ENCODE measurements around the gene BRINP2. TPM values are rescaled to one million over a fixed set of nuclear protein-coding genes. Genes with fewer than 3 reads are reported as not detected.

BRINP2 gene
- total RNA-seq, 1 experiment from 2014 or later = 0.24 TPM

- TF ChIP-seq CREB1 (CRISPR knock-in tag; IDR thresholded peaks at IDR 0.05) = no peak
- TF ChIP-seq E2F1 (CRISPR knock-in tag; IDR thresholded peaks at IDR 0.05) = no peak
- no peak for TF ChIP-seq SOX15 (CRISPR knock-in tag; IDR thresholded peaks at IDR 0.05)
- no peak for TF ChIP-seq PRRX2 (CRISPR knock-in tag; IDR thresholded peaks at IDR 0.05)
- TF ChIP-seq ZSCAN18 (CRISPR knock-in tag; IDR thresholded peaks at IDR 0.05) = no peak
- TF ChIP-seq ZNF219 (CRISPR knock-in tag; IDR thresholded peaks at IDR 0.05; ENCODE audit: borderline replicate concordance) = no peak
- no peak for TF ChIP-seq ZMAT4 (CRISPR knock-in tag; IDR thresholded peaks at IDR 0.05)
- no peak for TF ChIP-seq EMX1 (CRISPR knock-in tag; IDR thresholded peaks at IDR 0.05)
- no peak for TF ChIP-seq IRF2 (CRISPR knock-in tag; IDR thresholded peaks at IDR 0.05; ENCODE audit: borderline replicate concordance, low read depth)
- TF ChIP-seq FOXK1 (CRISPR knock-in tag; IDR thresholded peaks at IDR 0.05) = no peak
- no peak for TF ChIP-seq CTCF (IDR thresholded peaks at IDR 0.05)
- TF ChIP-seq ARID4B (CRISPR knock-in tag; IDR thresholded peaks at IDR 0.05; ENCODE audit: borderline replicate concordance) = no peak
- TF ChIP-seq ZNF396 (CRISPR knock-in tag; IDR thresholded peaks at IDR 0.05; ENCODE audit: borderline replicate concordance) = no peak
- TF ChIP-seq ETV6 (CRISPR knock-in tag; IDR thresholded peaks at IDR 0.05) = no peak
- TF ChIP-seq ZNF138 (CRISPR knock-in tag; conservative IDR thresholded peaks at IDR 0.05) = no peak
- no peak for TF ChIP-seq FOXP1 (CRISPR knock-in tag; IDR thresholded peaks at IDR 0.05; ENCODE audit: borderline replicate concordance)
- no peak for TF ChIP-seq GTF2I (CRISPR knock-in tag; conservative IDR thresholded peaks at IDR 0.05)
- no peak for TF ChIP-seq TEAD4 (CRISPR knock-in tag; IDR thresholded peaks at IDR 0.05)
- Mint-ChIP-seq H3K4me1 (peaks cover 11% of the 10 kb centered on the region), H3K36me3 (no peaks in the 10 kb centered on the region), H3K9me3 (no peaks in the 10 kb centered on the region), H3K27me3 (ENCODE audit: low read depth) (peaks cover 13% of the 10 kb centered on the region), H3K27ac (no peak overlapping the region), H3K4me3 (no peak overlapping the region)
- DNase-seq (ENCODE audit: low spot score) (no peak), ATAC-seq (no peak)
- CTCF ChIA-PET = interaction anchor here (0.8 to 3.7 kb wide), 3 partner anchors 10 to 222 kb away, joined by 4 to 44 read pairs (median 19); no protein-coding TSS in a partner anchor
- POLR2A ChIA-PET = no interaction called here
These were observed 1.5 kb downstream of the BRINP2 start for GRCh38 chr1:177172272-177172671.

- Mint-ChIP-seq H3K4me3 (no peak overlapping the region), H3K27ac (no peak overlapping the region), H3K4me1 (peaks cover 11% of the 10 kb centered on the region), H3K36me3 (no peaks in the 10 kb centered on the region), H3K9me3 (no peaks in the 10 kb centered on the region), H3K27me3 (ENCODE audit: low read depth) (peaks cover 14% of the 10 kb centered on the region)
- TF ChIP-seq SMAD4 (CRISPR knock-in tag; IDR thresholded peaks at IDR 0.05) = no peak
- DNase-seq (ENCODE audit: low spot score) = no peak
- CTCF ChIA-PET = interaction anchor here (3.1 to 3.7 kb wide), 2 partner anchors 9 to 223 kb away, joined by 19 to 44 read pairs; no protein-coding TSS in a partner anchor
- POLR2A ChIA-PET = no interaction called here
- ATAC-seq = no peak
These were observed 2.1 kb downstream of the BRINP2 start for GRCh38 chr1:177172866-177173265.
